Measurements from ENCODE around the gene NAALADL2. TPM values are rescaled to one million over a fixed set of nuclear protein-coding genes. Genes with fewer than 3 reads are reported as not detected.

NAALADL2 gene
- 0.36 and 0.78 TPM in 2 replicates for total RNA-seq (2014; rRNA removed; shearing (Covaris generic))

DNA sequence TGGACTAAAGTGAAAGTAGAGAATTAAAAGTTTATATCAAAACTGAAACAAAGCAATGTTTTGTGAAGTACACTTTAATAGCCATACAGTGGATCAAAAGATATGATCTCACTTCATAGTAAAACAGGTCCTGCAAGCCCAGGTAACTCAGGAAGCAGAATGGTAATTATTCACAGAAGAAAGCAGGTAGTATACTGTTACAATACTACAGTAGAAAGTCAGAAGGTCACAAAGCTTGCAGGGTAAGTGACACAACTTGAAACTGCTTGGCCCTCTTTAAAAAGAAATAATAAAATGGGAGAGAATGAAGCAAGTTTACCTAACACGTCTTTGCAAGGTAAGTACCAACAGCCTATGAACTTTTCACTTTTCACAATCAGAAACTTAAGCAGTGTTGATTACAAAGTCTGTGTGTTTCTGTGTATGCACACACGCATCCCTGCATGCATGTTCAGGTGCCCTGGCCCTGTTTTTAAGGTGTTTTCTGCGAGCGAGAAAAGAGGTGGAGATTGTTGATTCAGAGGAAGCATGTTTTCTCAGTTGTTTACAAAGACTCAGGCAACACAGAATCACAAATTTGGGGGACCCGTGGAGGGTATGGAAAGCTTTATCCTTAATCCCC lies at the start of gene NAALADL2:
Gene NAALADL2 (plus strand): TSS at position 221 of the 622 bp plus-strand sequence.
- no peak for DNase-seq (ENCODE audit: low read depth)

DNA sequence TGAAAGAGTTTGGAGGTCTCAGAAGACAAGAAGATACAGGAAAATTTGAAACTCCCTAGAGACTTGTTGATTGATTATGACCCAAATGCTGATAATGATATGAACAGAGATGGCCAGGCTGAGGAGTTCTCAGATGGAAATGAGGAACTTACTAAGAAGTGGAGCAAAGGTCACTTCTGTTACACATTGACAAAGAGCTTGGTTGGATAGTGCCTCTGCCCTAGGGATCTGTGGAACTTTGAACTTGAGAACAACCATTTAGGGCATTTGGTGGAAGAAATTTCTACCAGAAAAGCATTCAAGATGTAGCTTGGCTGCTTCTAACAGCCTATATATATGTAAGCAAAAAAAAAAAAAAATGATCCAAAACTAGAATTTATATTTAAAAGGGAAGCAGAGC lies 48.9 kb upstream of the NAALADL2 start:
- no peak for DNase-seq (ENCODE audit: low read depth)

DNA sequence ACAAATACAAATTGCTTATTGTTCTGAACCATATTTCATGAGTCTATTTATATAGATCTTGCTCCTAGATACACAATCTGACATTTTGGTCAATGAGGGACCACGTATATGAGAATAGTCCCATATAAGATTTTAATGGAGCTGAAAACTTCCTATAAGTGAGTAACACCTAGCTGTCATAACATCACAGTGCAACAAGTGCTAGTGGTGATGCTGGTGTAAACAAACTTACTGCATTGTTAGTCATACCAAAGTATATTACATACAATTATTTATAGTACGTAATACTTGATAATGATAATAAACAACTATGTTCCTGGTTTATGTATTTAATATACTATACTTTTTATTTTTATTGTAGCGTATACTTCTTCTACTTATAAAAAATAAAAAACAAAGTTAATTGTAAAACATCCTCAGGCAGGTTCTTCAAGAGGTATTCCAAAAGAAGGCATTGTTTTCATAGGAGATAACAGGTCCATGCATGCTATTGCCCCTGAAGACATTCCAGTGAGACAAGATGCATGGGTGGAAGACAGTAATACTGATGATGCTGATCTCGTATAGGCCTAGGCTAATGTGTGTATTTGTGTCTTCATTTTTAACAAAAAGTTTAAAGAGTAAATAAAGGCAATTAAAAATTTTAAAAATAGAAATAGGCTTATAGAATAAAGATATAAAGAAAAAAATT lies 46.8 kb upstream of the NAALADL2 start:
- no peak for DNase-seq (ENCODE audit: low read depth)

DNA sequence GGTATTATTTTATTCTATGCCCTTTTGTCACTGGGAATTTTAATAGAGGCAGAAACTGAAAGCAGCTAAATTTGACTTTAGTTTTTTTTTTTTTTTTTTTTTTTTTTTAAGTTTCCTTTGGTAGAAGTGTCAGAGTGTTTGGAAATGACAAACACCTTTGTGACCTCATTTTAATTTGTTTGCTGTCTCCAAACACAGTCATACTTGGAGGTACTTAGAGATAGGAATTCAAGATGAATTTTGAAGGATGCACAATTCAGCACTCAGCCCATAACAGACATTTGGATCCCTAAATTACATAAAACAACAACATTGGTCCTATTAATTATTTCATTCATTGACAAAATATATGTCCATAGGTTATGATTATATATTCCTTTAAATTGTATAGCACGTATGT lies 43.4 kb upstream of the NAALADL2 start:
- no peak for DNase-seq (ENCODE audit: low read depth)

DNA sequence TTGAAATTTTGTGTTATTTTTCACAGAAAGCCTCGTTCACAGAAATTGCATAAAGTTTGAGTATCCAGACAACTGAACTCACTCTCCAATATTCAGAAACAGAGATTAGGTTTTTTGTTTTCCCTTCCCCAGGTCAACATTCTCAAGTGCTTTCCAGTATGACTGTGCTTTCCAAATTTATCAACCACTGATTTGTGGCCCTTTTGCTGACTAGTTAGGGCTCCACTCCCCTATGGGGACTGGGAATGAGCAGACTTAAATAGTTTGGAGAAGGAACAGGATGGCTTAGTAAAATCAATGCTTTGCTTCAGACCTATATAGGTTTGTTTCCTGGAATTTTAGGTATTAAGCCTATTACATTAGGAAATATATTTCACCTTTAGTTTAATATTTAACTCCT lies 38.2 kb upstream of the NAALADL2 start:
- no peak for DNase-seq (ENCODE audit: low read depth)

DNA sequence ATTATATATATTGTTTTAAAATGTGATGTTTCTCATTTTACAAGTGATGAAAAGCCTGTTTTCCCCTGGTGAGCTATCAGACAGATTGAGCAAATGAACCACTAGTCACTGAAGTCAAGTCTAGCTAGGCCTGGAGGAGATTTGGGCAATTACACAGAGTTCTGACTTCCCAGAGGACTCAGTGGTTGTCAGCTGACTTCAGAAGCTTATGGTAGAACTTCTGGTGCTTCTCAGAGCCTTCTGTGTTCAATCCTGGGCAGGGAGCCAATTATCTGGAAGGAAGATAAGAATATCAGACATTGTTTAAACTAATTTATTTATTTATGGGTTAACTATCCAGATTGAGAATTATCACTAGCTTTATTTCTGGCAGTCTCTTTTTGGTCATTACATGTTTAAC lies 37.7 kb upstream of the NAALADL2 start:
- no peak for DNase-seq (ENCODE audit: low read depth)

DNA sequence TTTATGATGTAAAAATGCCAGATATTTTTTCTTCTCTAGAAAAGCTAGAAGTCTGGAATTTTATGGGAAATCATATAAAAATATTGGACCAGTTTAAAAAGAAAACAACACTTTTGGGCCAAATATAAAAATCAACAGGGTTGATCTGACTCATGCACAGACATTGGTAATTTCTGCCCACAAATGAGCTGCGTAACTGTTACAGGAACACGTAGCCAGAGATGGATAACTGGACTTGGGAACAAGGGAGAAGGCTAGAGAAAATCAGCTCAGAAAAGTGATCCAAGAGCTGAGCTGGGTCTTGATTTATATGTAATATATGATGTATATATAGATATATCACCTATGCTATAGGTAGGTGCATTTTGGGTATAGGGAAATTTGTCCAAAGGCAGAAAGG lies 36.8 kb upstream of the NAALADL2 start:
- no peak for DNase-seq (ENCODE audit: low read depth)

DNA sequence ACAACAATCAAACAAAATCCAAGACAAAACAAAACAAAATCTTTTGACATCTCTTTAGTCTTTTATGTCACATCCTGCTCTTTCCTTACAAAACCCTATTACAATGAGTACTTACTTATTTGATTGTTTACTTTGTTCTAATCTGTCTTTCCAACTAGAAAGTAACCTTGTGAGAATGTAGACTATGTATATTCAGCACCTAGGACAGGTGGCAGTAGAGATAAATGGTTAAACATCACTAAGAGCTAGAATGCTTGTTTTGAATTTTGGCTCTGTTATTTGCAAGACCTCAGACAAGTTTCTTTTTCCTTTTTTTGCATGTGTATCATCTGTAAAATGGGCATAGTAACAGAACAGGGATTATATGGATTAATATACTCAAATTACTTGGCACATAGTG lies 33.1 kb upstream of the NAALADL2 start:
- no peak for DNase-seq (ENCODE audit: low read depth)

DNA sequence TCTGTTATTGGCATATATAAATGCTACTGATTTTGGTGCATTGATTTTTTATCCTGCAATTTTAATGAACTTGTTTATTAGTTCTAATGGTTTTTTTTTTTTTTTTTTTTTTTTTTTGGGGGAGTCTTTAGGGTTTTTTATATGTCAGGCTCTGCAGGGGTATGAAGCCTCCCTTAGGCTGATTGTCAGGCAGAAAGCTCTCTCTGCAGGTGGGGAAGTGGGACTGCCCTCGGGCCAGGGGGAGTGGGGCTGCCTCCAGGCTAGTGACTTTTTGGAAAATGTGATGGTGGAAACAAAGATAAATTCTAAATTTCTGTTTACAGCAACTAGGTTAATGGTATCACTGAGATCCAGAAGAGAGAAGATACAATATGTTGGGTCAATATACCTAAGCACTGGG lies 14.4 kb upstream of the NAALADL2 start:
- DNase-seq (ENCODE audit: low read depth), result no peak

DNA sequence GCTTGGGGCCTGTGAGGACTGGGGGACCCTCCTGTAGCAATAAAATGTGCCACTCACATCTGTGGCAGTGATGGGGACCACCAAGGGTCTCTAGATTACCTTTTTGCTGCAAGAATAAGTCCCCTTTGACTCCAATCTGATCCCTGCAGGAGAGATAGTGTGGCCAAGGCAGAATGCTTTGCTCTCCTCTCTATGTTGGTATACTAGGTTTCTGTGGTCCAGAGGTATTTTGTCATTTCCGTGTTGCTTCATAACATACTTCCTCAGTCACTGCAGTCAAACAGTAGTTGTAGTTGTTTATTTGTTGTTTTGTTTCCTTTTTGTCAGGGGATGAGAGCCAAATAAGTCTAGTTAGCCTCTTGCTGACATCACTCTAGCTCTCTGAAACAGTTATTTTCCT lies 13.1 kb upstream of the NAALADL2 start:
- DNase-seq (ENCODE audit: low read depth), result no peak

DNA sequence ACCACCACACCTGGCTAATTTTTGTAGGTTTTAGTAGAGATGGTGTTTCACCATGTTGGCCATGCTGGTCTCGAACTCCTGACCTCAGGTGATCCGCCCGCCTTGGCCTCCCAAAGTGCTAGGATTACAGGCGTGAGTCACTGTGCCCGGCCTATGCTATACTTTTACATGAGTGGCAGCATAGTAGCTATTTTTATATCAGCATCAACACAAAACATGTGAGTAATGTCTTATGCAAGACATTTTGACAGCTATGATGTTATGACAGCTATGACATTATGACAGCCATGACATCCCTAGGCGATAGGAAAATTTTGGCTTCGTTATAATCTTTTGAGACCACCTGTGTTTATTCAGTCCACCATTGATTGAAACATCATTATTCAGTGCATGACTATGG lies 4.1 kb upstream of the NAALADL2 start:
- no peak for DNase-seq (ENCODE audit: low read depth)

DNA sequence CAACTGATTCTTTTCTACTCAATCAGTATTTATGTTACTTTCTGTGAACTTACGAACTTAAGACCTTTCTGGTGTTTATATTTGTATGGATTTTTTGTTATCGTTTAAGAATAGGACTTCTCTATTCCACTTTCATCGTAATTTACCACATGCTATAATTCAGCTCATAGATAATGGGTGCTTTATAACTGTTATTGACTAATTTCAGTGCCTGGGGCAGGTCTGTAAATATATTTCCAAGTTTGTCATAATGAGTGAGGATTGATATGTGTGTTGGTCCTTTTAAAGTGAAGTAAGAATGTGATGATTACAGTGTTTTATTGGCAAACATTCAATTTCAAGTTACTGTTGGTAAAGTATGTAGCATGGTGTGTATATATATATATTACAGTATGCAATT lies 1.8 kb upstream of the NAALADL2 start:
- no peak for DNase-seq (ENCODE audit: low read depth)

DNA sequence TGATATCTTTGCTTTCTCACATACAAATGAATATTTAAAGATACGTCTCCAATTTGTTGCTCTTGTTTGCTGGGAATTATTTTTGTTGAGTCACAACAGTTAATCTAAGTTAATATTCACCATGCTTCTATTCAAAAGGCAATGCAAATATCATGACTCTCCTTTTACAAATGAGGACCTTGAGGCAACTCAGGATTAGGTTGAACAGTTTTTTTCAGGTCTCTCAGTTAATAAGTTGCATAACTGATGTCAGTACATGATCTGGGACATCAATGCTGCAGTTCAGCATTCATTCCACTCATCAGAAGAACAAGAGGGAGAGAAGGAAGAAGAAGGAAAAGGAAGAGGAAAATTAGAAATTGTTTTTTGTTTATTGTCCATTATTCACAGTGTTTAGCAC lies 781 bp upstream of the NAALADL2 start:
- no peak for DNase-seq (ENCODE audit: low read depth)

DNA sequence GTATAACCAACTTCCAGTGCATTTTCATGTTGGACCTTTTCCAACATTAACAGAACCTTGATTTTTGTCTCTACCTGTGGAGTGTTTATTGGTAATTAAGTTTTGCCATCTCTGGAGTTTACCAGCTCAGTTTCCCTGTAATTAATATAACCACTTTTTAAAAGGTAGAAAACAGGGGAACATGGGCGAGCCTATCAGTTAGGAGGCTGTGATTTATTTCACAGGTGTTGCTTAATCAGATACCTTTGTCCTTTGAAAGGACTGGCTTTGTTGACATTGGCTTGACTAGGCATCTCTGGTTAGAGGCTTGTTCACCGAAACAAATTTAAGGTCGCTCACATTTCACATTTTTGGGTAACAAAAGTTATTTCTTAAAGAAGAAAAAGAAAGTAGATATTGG lies 622 bp downstream of the NAALADL2 start:
- DNase-seq (ENCODE audit: low read depth), result no peak

DNA sequence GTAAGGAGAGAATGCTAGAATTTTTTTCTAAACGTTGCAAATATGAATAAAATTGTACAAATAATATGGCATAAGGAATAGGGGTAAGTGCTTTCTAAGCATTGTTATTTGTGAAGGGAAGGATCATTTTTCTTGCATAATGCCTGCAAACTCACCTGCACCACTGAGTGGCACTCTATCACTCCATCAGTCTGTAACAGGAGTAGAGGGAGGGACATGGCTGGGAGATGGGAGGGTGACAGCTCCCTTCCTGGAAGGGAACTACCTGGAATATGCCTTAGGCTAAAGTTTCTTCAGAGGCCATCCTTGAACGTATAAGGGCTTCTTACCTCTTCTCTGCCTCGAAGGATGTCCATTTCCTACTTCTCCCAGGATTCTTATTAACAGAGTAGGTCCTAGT lies 3.0 kb downstream of the NAALADL2 start:
- no peak for DNase-seq (ENCODE audit: low read depth)

DNA sequence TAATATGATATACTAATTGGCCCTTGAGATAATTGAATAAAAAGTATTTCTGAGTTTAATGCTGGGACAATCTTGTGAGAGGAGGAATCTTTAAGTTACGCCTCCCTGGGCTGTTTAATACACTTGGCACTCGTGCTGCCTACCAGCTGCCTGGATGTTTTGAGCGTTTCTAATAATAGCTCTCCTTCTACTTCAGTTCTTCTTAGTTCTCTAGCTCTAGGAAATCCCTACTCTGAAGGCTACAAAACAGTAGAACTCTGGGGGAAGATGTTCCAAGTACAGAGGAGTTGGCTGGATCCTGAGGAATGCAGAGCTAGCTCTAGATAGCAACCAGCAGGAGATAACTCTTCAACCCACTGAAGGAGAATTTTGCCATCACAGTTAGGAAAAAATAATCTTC lies 3.5 kb downstream of the NAALADL2 start:
- no peak for DNase-seq (ENCODE audit: low read depth)

DNA sequence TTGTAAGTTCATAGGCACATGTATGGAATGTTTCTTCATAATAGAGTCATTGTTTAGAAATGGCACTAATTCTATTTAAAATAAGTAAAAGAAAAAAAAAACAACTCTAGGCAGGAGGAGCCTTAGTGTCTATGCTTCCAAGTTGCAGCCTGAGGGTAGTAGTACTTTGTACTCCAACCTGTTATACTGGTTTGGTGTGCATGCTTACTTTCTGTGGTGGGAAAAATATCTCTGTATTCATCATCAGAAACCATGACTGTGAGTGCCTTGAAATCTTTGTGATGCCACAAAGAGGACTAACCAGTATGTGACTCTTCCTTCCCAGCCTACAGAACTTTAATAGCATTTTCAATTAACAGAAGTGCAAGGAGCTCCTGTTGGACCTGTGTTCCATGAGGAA lies 4.4 kb downstream of the NAALADL2 start:
- DNase-seq (ENCODE audit: low read depth), result no peak

DNA sequence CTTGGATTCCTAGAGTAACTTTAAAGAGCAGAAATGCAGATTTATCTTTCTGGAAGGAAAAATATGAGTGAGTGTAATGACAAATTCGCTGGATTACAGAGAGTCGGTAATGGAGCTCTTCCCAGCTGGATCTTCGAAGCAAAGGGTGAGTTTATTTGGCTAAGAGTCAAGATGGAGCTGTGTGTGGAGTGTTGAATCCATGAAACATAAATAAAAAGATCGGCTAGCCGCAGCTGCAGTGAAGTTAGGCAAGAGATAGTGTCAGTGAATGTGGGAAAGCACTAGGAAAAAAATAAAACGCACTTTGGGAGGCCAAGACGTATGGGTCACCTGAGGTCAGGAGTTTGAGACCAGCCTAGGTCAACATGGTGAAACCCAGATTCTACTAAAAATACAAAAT lies 10.3 kb downstream of the NAALADL2 start:
- no peak for DNase-seq (ENCODE audit: low read depth)

DNA sequence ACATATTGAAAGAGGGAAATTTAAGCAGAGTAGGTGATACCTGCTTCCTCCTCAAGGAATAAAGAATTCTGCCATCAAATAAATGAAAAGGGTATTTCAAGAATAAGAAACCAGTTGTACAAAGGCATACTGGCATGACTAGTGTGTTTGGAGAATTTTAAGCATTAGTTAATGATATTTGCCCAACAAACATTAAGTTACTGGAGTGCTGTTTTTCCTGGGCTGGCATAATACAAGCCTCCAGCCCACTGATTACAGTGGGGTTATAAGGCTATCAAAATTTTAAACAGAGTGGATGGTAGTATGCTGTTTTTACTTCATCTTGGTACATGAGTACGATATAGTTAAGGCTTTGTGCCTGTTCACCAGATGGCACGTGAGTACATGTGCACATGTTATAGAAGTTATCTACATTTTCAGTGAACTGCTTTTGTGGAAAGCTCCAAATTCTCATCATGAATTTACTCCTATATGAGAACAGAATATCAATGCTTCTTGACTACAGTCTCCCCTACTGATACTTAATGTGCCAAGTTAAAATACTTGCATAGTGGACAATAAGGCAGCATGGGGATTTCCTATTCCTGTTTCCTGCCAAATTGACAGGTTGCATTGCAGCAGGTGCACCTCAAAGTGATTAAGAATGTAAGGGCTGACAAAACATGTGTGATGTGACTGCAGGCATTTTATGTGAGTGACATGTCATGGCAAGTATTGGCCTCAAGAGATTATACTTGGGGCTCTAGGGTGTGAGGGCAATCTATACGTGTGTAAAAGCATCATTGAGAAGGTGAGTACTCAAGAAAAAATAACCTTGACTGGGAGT lies 14.9 kb downstream of the NAALADL2 start:
- DNase-seq (ENCODE audit: low read depth), result no peak

DNA sequence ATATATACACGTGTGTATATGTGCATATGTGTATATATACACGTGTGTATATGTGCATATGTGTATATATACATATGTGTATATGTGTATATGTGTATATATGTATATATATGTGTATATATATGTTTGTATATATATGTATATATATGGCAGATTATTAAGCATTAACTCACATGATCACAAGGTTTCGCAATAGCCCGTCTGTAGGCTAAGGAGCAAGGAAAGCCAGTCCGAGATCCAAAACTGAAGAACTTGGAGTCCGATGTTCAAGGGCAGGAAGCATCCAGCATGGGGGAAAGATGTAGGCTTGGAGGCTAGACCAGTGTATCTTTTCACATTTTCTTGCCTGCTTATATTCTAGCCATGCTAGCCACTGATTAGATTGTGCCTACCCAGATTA lies 23.7 kb downstream of the NAALADL2 start:
- DNase-seq (ENCODE audit: low read depth), result no peak

DNA sequence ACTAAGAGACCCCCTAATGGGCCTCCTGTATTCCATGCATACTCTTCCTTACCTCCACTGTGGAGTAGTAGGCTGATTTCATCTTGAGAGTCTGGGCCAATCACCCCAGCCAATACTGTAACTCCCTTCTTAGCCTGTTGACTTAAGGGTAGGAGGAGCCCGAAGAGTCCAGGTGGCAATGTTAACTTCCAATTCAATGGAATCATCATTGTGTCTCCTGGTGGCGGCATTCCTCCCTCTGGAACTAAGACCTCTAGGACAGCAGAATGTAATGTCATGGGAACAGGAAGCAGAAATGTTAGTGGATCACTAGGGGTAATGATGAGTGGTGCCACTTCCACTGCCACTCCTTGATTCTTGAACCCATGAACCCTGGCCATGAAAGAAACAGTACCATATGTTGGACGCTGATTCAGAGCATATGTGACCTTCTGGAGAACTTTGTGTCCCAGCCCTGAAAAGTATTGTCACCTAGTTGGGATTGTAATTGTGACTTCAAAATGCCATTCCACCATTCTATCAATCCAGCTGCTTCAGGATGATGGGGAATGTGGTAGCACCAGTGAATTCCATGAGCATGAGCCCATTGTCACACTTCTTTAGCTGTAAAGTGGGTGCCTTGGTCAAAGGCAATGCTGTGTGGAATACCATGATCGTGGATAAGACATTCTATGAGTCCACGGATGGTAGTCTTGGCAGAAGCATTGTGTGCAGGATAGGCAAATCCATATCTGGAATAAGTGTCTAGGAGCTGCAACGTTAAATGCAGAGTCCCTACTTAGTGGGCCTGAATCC lies 24.9 kb downstream of the NAALADL2 start:
- no peak for DNase-seq (ENCODE audit: low read depth)

Measured in RPMI7951 (cell line).